PC-9 (cell line): ENCODE measurements around the gene KCNJ6.

Source experiments
- CTCF ChIP-seq: fragments of 200-600 bp; sonication (generic); conservative IDR thresholded peaks from 2 replicates; pipeline ENCODE4 v1.6.1; 2017; ENCODE audit warnings: mixed run types, antibody characterized with exemption, mild to moderate bottlenecking, moderate library complexity
- EZH2 ChIP-seq: fragments of 200-600 bp; sonication (generic); IDR thresholded peaks from 2 replicates; pipeline ENCODE4 v1.8.0; 2017; ENCODE audit warnings: antibody characterized with exemption, low read depth

- TF ChIP-seq CTCF (no peak), EZH2 (no peak)
These were observed 38.2 kb downstream of the KCNJ6 start for GRCh38 chr21:37877888-37878684.
